SK-MEL-5 (cell line): ENCODE data around the gene CDK5R1. TPM values are rescaled to one million over a fixed set of nuclear protein-coding genes. Genes with fewer than 3 reads are reported as not detected.

Experiments
- DNase-seq: peaks from one replicate; pipeline ENCODE4 v3.0.0-alpha.2; 2016; ENCODE audit warnings: low read depth, low spot score
- in situ Hi-C: cut with HindIII; loops from 2 replicates; pipeline ENCODE4 v1.10.0; 2016; ENCODE audit warnings: low sequenced_read_pairs, high pct_unique_total_duplicates, low pct_unique_long_range_greater_than_20kb
- total RNA-seq: library from RNA; depleted of rRNA; stranded (reverse); fragments of >200 nt; shearing (Covaris generic); gene quantifications from 2 replicates; pipeline ENCODE4 v1.2.3, GENCODE V29; 2014

CDK5R1 gene
- total RNA-seq, 1 experiment from 2014 or later, result 18.0 TPM

GRCh38 chr17:32503251-32504165, 16.7 kb downstream of the CDK5R1 start:
- in situ Hi-C loops, result no loop called here
- no peak for DNase-seq

- DNase-seq, result no peak
- in situ Hi-C loops, result no loop called here
Measured at GRCh38 chr17:32504166-32504990, 17.6 kb downstream of the CDK5R1 start.

- no peak for DNase-seq
- in situ Hi-C loops, result no loop called here
Measured at GRCh38 chr17:32508926-32509325, 22.1 kb downstream of the CDK5R1 start.

- in situ Hi-C loops, result no loop called here
- no peak for DNase-seq
Measured at GRCh38 chr17:32510466-32510865, 23.7 kb downstream of the CDK5R1 start.

GRCh38 chr17:32512328-32512727, 25.5 kb downstream of the CDK5R1 start:
- DNase-seq, result no peak
- in situ Hi-C loops, result no loop called here

GRCh38 chr17:32513579-32513978, 26.8 kb downstream of the CDK5R1 start:
- DNase-seq, result no peak
- in situ Hi-C loops, result no loop called here

GRCh38 chr17:32514606-32515005, 27.8 kb downstream of the CDK5R1 start:
- in situ Hi-C loops, result no loop called here
- no peak for DNase-seq

GRCh38 chr17:32515677-32516383, 29.0 kb downstream of the CDK5R1 start:
- no peak for DNase-seq
- in situ Hi-C loops, result no loop called here

GRCh38 chr17:32516450-32516849, 29.7 kb downstream of the CDK5R1 start:
- DNase-seq, result peak; percentile 53
- in situ Hi-C loops, result no loop called here

GRCh38 chr17:32516940-32517701, 30.3 kb downstream of the CDK5R1 start:
- in situ Hi-C loops, result no loop called here
- peak; percentile 95 for DNase-seq

GRCh38 chr17:32517982-32518381, 31.2 kb downstream of the CDK5R1 start:
- no peak for DNase-seq
- in situ Hi-C loops, result no loop called here

GRCh38 chr17:32518646-32519227, 31.9 kb downstream of the CDK5R1 start:
- in situ Hi-C loops, result no loop called here
- no peak for DNase-seq

GRCh38 chr17:32519228-32520103, 32.7 kb downstream of the CDK5R1 start:
- in situ Hi-C loops, result no loop called here
- peak; percentile 56 for DNase-seq

GRCh38 chr17:32520104-32520701, 33.4 kb downstream of the CDK5R1 start:
- in situ Hi-C loops, result no loop called here
- peak; percentile 29 for DNase-seq

GRCh38 chr17:32520737-32521404, 34.1 kb downstream of the CDK5R1 start:
- in situ Hi-C loops, result no loop called here
- no peak for DNase-seq
